ENCODE measurements around the gene HYAL3.
A peak's percentile ranks its signal among the peaks of the same experiment; 100 is the strongest.
"Not testable (repeated sequence)": the region's sequence is repeated elsewhere in the genome, so short reads cannot be mapped to it uniquely, and the experiment has no call there.

Gene HYAL3

DNA sequence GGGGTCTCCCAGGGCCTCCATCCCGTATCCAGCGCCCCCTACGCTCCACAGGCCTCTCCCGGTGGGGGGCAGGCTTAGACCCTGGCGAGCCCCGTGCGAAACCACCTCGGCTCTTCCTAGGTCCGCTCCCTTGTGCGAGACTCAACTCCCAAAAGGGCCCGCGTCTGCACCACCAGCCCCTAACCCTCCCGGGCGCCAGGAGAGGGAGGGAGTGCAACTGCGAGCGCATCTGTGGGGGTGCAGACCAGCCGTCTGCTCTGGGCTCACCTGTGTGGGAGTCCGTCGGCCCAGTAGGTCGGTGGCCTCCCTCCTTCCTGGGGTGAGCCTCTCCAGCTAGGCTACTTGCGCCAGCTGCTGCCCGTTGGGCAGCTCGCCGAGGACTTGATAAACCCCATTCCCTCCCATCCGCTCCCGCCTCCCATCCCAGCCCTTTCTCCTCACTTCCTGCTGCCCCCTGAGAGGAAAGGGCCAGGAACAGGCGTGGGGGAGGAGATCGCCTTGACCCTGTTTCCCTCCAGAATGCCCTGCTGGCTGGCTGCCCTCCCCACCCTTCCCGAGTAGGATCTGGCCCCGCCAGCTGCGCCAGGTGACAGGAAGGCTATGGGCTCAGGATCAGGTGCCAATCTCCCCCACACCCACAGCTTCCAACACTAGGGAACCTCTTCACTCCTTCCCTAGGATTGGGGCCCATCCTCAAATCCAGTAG, 23.3 kb upstream of the HYAL3 start, which contains the start of gene HYAL2:
HYAL2 (minus strand) TSS at position 360 of the 706 bp plus-strand sequence. CDS start 2,256 bp downstream, outside the sequence.
- Mint-ChIP-seq H3K9me3 (no peaks in the 10 kb centered on the region), H3K27ac (peak within 1 kb of the TSS; percentile 98), H3K36me3 (ENCODE audit: low read depth) (peaks cover 62% of the 10 kb centered on the region), H3K4me3 (peak within 1 kb of the TSS; percentile 83), H3K27me3 (no peaks in the 10 kb centered on the region), H3K4me1 (ENCODE audit: low read depth) (peaks cover 48% of the 10 kb centered on the region)
- DNase-seq: no peak

- Mint-ChIP-seq H3K9me3 (no peaks in the 10 kb centered on the region), H3K36me3 (ENCODE audit: low read depth) (peaks cover 61% of the 10 kb centered on the region), H3K27me3 (no peaks in the 10 kb centered on the region), H3K27ac (peak overlapping the region; percentile 98), H3K4me1 (ENCODE audit: low read depth) (peaks cover 49% of the 10 kb centered on the region), H3K4me3 (peak overlapping the region; percentile 83)
- no peak for DNase-seq
These were observed 22.8 kb upstream of the HYAL3 start for GRCh38 chr3:50322115-50322385.

GRCh38 chr3:50321336-50322114, 22.3 kb upstream of the HYAL3 start:
- Mint-ChIP-seq H3K27ac (peak overlapping the region; percentile 98), H3K9me3 (no peaks in the 10 kb centered on the region)
- DNase-seq: peak; percentile 94

DNA sequence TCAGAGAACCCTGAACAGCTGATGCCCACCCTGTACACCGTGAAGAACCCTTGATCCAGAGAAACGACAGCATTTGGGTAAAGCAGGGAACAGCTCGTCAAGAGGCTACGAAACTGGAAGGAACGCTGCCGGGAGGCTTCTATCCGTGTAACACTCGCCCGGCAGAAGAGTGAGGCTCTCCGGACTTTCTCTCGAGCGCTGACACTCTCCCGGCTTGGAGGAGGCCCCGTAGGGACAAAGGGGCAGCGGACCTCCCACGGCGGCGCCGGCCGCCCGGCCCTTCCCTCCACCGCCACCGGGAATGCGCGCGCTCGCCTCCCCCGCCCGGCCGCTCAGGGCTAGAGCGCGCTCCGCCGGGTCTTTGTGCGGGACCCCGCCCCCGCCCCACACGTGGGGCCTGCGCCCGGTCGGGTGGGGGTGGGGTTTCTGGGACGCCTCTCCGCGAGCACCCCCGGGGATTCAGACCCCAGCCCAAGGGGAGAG, 21.7 kb upstream of the HYAL3 start:
- Mint-ChIP-seq H3K27ac (peak overlapping the region; percentile 87), H3K4me1 (ENCODE audit: low read depth) (peaks cover 50% of the 10 kb centered on the region), H3K4me3 (peak overlapping the region; percentile 88), H3K36me3 (ENCODE audit: low read depth) (peaks cover 57% of the 10 kb centered on the region), H3K9me3 (no peaks in the 10 kb centered on the region), H3K27me3 (no peaks in the 10 kb centered on the region)
- no peak for DNase-seq

More at GRCh38 chr3:50321336-50322114, 22.3 kb upstream of the HYAL3 start:
- Mint-ChIP-seq H3K27me3 (no peaks in the 10 kb centered on the region), H3K36me3 (ENCODE audit: low read depth) (peaks cover 59% of the 10 kb centered on the region), H3K4me1 (ENCODE audit: low read depth) (peaks cover 50% of the 10 kb centered on the region), H3K4me3 (peak overlapping the region; percentile 83)

DNA sequence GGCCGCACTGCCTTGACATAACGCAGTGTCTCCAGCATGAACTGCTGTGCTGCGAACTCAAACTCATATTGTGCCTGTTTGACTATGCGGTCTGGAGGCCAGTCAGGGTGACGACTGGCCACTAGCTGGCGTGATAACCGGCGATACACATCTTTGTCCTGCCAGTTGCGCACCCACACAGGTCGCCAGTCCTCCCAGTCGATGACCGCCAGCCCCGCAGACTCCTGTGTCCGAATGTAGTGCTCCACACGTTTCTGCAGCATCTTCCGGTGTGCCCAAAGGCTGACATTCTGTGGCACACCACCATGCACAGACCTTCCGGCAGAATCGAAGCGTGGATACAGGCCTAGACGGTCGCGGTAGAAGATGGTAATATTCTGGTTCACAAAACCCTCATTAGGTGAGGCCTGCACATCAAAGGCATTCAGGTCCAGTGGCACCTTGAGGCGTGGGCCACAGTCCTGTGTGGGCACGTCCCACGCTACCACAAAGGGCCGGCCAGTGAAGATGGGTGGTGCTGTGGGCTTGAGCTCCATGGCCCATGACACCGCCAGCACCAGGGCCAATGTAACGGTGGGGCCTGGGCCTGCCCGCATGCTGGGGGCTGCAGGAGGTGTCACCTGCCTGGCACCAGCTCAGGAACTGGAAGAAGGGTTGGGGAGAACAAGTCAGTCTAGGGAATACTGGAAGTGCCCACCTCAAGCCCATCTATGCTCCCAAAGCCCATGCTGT, 20.9 kb upstream of the HYAL3 start:
- Mint-ChIP-seq H3K4me1 (ENCODE audit: low read depth) (peaks cover 53% of the 10 kb centered on the region), H3K27ac (peak overlapping the region; percentile 57), H3K27me3 (no peaks in the 10 kb centered on the region), H3K4me3 (peak overlapping the region; percentile 88), H3K36me3 (ENCODE audit: low read depth) (peaks cover 49% of the 10 kb centered on the region), H3K9me3 (no peaks in the 10 kb centered on the region)
- no peak for DNase-seq

DNA sequence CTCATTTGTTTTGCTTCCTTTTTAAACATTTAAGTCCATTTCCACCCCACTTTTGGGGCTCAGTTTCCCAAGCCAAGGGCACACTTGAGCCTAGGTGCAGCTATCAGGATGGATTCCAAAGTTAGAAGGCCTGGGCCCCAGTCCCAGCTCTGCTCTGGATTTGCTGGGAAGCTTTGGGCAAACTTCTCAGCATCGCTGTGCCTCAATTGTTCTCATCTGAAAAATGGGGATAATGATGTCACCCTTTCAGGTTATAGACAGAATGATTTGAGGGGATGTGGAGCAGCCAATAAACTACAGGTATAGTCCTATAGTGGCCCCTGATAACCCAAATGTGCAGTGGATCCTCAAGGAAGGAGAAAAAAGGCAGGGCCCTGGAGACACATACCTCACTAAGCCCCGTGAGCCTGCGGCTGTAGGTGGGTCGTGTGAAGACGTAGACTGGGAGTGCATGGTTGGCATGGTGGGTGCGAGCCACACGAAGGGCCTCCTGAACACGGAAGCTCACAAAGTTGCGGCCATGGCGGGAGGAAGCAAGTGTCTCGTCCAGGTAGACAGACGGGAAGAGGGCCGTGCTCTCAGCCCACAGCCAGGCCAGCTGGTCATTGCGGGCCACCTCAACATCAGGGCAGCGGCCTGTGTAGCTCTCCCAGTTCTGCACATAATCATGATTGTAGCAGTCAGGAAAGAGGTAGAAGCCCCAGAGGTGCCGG, 20.1 kb upstream of the HYAL3 start:
- Mint-ChIP-seq H3K4me1 (ENCODE audit: low read depth) (peaks cover 48% of the 10 kb centered on the region), H3K36me3 (ENCODE audit: low read depth) (peaks cover 42% of the 10 kb centered on the region), H3K27ac (no peak overlapping the region), H3K27me3 (no peaks in the 10 kb centered on the region), H3K9me3 (no peaks in the 10 kb centered on the region), H3K4me3 (no peak overlapping the region)
- no peak for DNase-seq

DNA sequence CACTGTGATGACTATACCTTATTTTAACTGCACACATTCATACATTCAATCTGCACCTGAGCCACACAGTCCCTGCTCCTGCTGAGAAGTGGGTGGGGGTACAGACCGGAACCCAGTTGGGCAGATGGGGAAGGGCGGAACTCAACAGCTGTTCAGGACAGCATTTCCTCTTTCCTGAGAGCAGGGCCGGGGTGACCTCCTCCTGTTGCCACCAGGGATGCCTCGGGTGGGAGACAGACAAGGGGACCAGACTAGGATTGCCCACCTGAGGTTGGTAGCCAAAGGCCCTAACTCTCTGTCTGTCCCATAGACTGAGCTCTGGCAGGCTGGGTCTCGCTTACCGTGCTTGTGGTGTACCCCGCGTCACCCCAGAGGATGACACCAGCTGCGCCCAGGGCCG, 19.4 kb upstream of the HYAL3 start:
- no peak overlapping the region for H3K4me3 Mint-ChIP-seq
- peaks cover 48% of the 10 kb centered on the region for H3K4me1 Mint-ChIP-seq (ENCODE audit: low read depth)
- no peaks in the 10 kb centered on the region for H3K9me3 Mint-ChIP-seq
- DNase-seq: no peak
- no peaks in the 10 kb centered on the region for H3K27me3 Mint-ChIP-seq
- peaks cover 35% of the 10 kb centered on the region for H3K36me3 Mint-ChIP-seq (ENCODE audit: low read depth)
- peak overlapping the region; percentile 22 for H3K27ac Mint-ChIP-seq

DNA sequence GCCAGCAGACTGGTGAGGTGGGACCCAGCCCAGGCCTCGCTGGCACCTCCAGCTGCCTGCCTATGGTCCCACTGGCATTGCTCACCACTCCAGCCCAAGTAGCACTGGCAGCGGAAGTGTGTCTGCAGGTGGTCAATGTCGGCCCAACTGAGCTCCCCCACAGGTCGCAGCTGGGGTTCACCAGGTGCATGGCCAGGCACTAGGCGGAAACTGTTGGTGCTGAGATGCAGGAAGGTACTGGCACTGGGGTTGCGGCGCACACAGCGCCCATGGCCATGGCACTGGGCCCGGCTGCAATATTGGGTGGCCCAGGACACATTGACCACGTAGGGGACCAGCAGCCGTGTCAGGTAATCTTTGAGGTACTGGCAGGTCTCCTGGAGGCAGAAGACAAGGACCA, 19.0 kb upstream of the HYAL3 start:
- no peak for DNase-seq
- H3K27me3 Mint-ChIP-seq: no peaks in the 10 kb centered on the region
- H3K4me3 Mint-ChIP-seq: no peak overlapping the region
- H3K4me1 Mint-ChIP-seq (ENCODE audit: low read depth): peaks cover 48% of the 10 kb centered on the region
- no peak overlapping the region for H3K27ac Mint-ChIP-seq
- H3K9me3 Mint-ChIP-seq: no peaks in the 10 kb centered on the region
- H3K36me3 Mint-ChIP-seq (ENCODE audit: low read depth): peaks cover 34% of the 10 kb centered on the region

GRCh38 chr3:50317300-50317699, 18.1 kb upstream of the HYAL3 start:
- Mint-ChIP-seq H3K4me3 (no peak overlapping the region), H3K27ac (no peak overlapping the region), H3K9me3 (no peaks in the 10 kb centered on the region), H3K27me3 (no peaks in the 10 kb centered on the region), H3K4me1 (ENCODE audit: low read depth) (peaks cover 46% of the 10 kb centered on the region), H3K36me3 (ENCODE audit: low read depth) (peaks cover 34% of the 10 kb centered on the region)
- no peak for DNase-seq

- H3K4me3 Mint-ChIP-seq: no peak overlapping the region
- no peaks in the 10 kb centered on the region for H3K27me3 Mint-ChIP-seq
- peaks cover 42% of the 10 kb centered on the region for H3K4me1 Mint-ChIP-seq (ENCODE audit: low read depth)
- H3K9me3 Mint-ChIP-seq: no peaks in the 10 kb centered on the region
- H3K27ac Mint-ChIP-seq: peak overlapping the region; percentile 80
- peak; percentile 74 for DNase-seq
- H3K36me3 Mint-ChIP-seq (ENCODE audit: low read depth): peaks cover 34% of the 10 kb centered on the region
These were observed 17.5 kb upstream of the HYAL3 start for GRCh38 chr3:50316657-50317242.

- H3K4me1 Mint-ChIP-seq (ENCODE audit: low read depth): peaks cover 33% of the 10 kb centered on the region
- DNase-seq: no peak
- no peak overlapping the region for H3K27ac Mint-ChIP-seq
- no peaks in the 10 kb centered on the region for H3K9me3 Mint-ChIP-seq
- H3K4me3 Mint-ChIP-seq: no peak overlapping the region
- H3K27me3 Mint-ChIP-seq: no peaks in the 10 kb centered on the region
- H3K36me3 Mint-ChIP-seq (ENCODE audit: low read depth): peaks cover 30% of the 10 kb centered on the region
These were observed 15.6 kb upstream of the HYAL3 start for GRCh38 chr3:50314816-50315215.

GRCh38 chr3:50314342-50314741, 15.1 kb upstream of the HYAL3 start:
- H3K4me1 Mint-ChIP-seq (ENCODE audit: low read depth): peaks cover 28% of the 10 kb centered on the region
- no peak for DNase-seq
- no peaks in the 10 kb centered on the region for H3K9me3 Mint-ChIP-seq
- no peak overlapping the region for H3K4me3 Mint-ChIP-seq
- H3K27ac Mint-ChIP-seq: no peak overlapping the region
- no peaks in the 10 kb centered on the region for H3K27me3 Mint-ChIP-seq
- H3K36me3 Mint-ChIP-seq (ENCODE audit: low read depth): peaks cover 30% of the 10 kb centered on the region

GRCh38 chr3:50312041-50312440, 12.8 kb upstream of the HYAL3 start:
- H3K27me3 Mint-ChIP-seq, H3K9me3 Mint-ChIP-seq, H3K27ac Mint-ChIP-seq, DNase-seq, H3K4me3 Mint-ChIP-seq: not testable (repeated sequence)
- Mint-ChIP-seq H3K36me3 (ENCODE audit: low read depth) (peaks cover 18% of the 10 kb centered on the region), H3K4me1 (ENCODE audit: low read depth) (peaks cover 13% of the 10 kb centered on the region)

- Mint-ChIP-seq H3K36me3 (ENCODE audit: low read depth) (peaks cover 9% of the 10 kb centered on the region), H3K9me3 (no peaks in the 10 kb centered on the region), H3K27me3 (no peaks in the 10 kb centered on the region), H3K4me1 (ENCODE audit: low read depth) (peaks cover 21% of the 10 kb centered on the region), H3K4me3 (no peak overlapping the region), H3K27ac (peak overlapping the region; percentile 29)
- no peak for DNase-seq
These were observed 5.4 kb upstream of the HYAL3 start for GRCh38 chr3:50304601-50305000.

All from activated T-cell treated with anti-CD3 and anti-CD28 coated beads, Interleukin-2, amount 50 U/mL, for 24 hours (primary cell).